Epithelial cell of alveolus of lung (primary cell): ENCODE measurements around the gene POU5F2. TPM values are rescaled to one million over a fixed set of nuclear protein-coding genes. Genes with fewer than 3 reads are reported as not detected.

Source experiments
- total RNA-seq: library from RNA; depleted of rRNA; stranded (reverse); fragments of >200 nt; gene quantifications from 2 replicates; pipeline ENCODE4 v1.2.1, GENCODE V29; 2015

The POU5F2 gene
- 0.13 and 0.64 TPM in 2 replicates for total RNA-seq

GRCh38 chr5:93741136-93741811, at the start of gene POU5F2:
TSS of gene POU5F2 (minus strand) at chr5:93741600. CDS start at chr5:93741563, 37 bp downstream.

Other genes starting within 250 kb of the POU5F2 start
- 25.6 and 33.9 TPM in 2 replicates for gene NR2F1-AS1, start 160.4 kb downstream of the POU5F2 start, total RNA-seq
- gene NR2F1, start 158.4 kb downstream of the POU5F2 start, total RNA-seq: 85.3 and 452 TPM in 2 replicates